Stimulated activated CD4-positive, alpha-beta T cell treated with anti-CD3 and anti-CD28 coated beads, Interleukin-1b, Interleukin-23, amount 100 ng/mL, for 48 hours (primary cell): ENCODE results near the gene NXPH3.
"Not testable (repeated sequence)": the region's sequence is repeated elsewhere in the genome, so short reads cannot be mapped to it uniquely, and the experiment has no call there.

Experiments used
- DNase-seq: peaks from one replicate; pipeline ENCODE4 v3.0.0-alpha.2; 2020

Gene NXPH3

GRCh38 chr17:49575679-49576087 is at the start of gene NXPH3:
TSS of gene NXPH3 (plus strand) at chr17:49575871. CDS start at chr17:49576220, 349 bp downstream.
- DNase-seq, result peak; percentile 69

GRCh38 chr17:49527927-49528651 is 47.6 kb upstream of the NXPH3 start:
- no peak for DNase-seq

GRCh38 chr17:49528966-49529365 is 46.7 kb upstream of the NXPH3 start:
- no peak for DNase-seq

GRCh38 chr17:49530118-49530517 is 45.6 kb upstream of the NXPH3 start:
- no peak for DNase-seq

- no peak for DNase-seq
Observed at GRCh38 chr17:49543860-49544259, 31.8 kb upstream of the NXPH3 start.

- DNase-seq, result no peak
Observed at GRCh38 chr17:49545007-49545660, 30.5 kb upstream of the NXPH3 start.

GRCh38 chr17:49545806-49546545 is 29.7 kb upstream of the NXPH3 start:
- no peak for DNase-seq

- no peak for DNase-seq
Observed at GRCh38 chr17:49546546-49547535, 28.8 kb upstream of the NXPH3 start.

GRCh38 chr17:49547566-49547965 is 28.1 kb upstream of the NXPH3 start:
- no peak for DNase-seq

GRCh38 chr17:49548051-49548505 is 27.6 kb upstream of the NXPH3 start:
- DNase-seq, result no peak

- no peak for DNase-seq
Observed at GRCh38 chr17:49548506-49549310, 27.0 kb upstream of the NXPH3 start.

- no peak for DNase-seq
Observed at GRCh38 chr17:49549311-49549605, 26.4 kb upstream of the NXPH3 start.

- DNase-seq, result no peak
Observed at GRCh38 chr17:49549691-49550678, 25.7 kb upstream of the NXPH3 start.

GRCh38 chr17:49550764-49551163 is 24.9 kb upstream of the NXPH3 start:
- DNase-seq, result not testable (repeated sequence)

GRCh38 chr17:49551221-49552069 is 24.2 kb upstream of the NXPH3 start:
- DNase-seq, result no peak

- no peak for DNase-seq
Observed at GRCh38 chr17:49552070-49552751, 23.5 kb upstream of the NXPH3 start.

- no peak for DNase-seq
Observed at GRCh38 chr17:49553676-49554335, 21.9 kb upstream of the NXPH3 start.
